ENCODE results near the gene HS3ST4. TPM values are rescaled to one million over a fixed set of nuclear protein-coding genes. Genes with fewer than 3 reads are reported as not detected.

The HS3ST4 gene
- total RNA-seq, 2 donors from 2014 or later = not detected

DNA sequence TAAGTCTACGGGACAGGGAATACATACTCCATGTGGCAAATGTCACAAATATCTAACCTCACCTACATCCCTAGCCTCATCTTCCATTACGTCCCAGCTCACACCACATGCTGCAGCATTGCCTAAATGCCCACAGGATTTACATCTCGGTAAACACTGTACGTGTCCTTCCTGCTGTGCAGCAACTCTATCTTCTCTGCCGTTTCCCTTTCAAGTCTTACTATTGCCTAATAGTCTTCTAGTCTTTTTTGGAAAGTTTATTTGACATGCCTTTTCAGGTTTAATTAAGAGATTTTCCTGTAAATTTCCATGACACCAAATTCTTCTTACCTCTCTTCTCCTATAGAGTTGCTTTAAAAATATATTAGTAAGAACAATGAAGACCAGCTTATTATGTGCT, 120.5 kb downstream of the HS3ST4 start:
- no peak for DNase-seq
- no peak for ATAC-seq (replicated peaks in 1 of 2)
- Mint-ChIP-seq H3K36me3 (ENCODE audit: insufficient read depth in 2 of 2) (no peaks in the 10 kb centered on the region), H3K27ac (no peak overlapping the region), H3K27me3 (ENCODE audit: low read depth) (peaks cover 11% of the 10 kb centered on the region), H3K4me3 (no peak overlapping the region), H3K9me3 (no peaks in the 10 kb centered on the region), H3K4me1 (ENCODE audit: low read depth) (no peaks in the 10 kb centered on the region)

DNA sequence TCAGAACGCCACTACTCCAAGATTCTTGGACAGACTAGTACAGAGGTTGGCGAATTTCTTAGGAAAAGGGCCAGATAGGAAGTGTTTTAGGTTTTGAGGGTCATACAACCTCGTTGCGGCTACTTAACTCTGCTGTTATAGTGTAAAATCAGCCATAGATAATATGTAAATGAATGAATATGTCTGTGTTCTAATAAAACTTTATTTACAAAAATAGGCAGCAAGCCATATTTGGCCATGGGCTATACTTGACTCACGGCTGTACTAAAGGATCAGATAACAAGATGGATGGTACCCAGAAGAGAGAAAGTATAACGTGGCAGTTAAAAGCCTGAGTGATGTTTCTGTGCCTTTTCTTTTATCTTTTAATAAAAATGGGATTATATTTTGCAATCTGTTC, 125.5 kb downstream of the HS3ST4 start:
- Mint-ChIP-seq H3K4me1 (ENCODE audit: low read depth) (no peaks in the 10 kb centered on the region), H3K9me3 (no peaks in the 10 kb centered on the region), H3K4me3 (no peak overlapping the region), H3K36me3 (ENCODE audit: insufficient read depth in 2 of 2) (no peaks in the 10 kb centered on the region), H3K27me3 (ENCODE audit: low read depth) (peaks cover 7% of the 10 kb centered on the region), H3K27ac (no peak overlapping the region)
- no peak for ATAC-seq (replicated peaks in 1 of 2)
- no peak for DNase-seq

DNA sequence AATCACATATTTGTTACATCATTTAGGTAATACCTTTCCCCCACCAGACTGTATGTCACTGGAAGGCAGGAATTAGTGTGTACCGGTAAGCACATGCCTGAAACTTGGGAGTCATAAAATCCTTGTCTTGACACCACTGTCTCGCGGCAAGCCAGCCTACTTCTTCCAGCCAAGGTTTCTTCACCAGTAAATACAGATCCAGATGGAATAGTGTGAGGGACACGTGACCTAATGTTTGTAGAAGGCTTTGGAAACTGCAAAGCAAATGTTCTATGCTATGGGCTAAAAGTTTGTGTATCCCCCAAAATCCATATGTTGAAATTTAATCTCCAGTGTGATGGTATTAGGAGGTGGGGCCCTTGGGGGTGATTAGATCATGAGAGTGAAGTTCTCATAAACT, 126.1 kb downstream of the HS3ST4 start:
- Mint-ChIP-seq H3K36me3 (ENCODE audit: insufficient read depth in 2 of 2) (no peaks in the 10 kb centered on the region), H3K27ac (no peak overlapping the region), H3K4me1 (ENCODE audit: low read depth) (no peaks in the 10 kb centered on the region), H3K27me3 (ENCODE audit: low read depth) (peaks cover under 1% of the 10 kb centered on the region), H3K9me3 (no peaks in the 10 kb centered on the region), H3K4me3 (no peak overlapping the region)
- DNase-seq (no peak), ATAC-seq (replicated peaks in 1 of 2) (no peak)

DNA sequence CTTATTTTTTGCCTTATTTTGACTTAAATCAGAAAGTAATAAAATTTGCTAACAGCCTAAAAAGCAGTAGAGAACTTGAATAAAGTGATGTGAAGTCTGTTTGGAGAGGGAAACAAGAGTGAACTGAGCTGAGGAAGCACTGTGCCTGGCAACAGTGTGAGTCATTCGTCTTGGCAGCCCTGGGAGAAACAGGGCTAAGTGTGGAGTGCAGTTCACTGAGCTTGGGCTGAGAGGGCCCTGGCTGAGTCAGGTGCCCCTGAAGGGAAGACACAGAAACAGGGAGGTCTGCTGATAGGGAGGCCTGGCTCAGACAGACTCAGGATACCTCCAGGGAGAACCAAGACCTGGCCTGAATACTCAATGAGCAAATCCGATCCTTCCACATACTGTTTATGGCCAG, 132.1 kb downstream of the HS3ST4 start:
- no peaks in the 10 kb centered on the region for H3K36me3 Mint-ChIP-seq (ENCODE audit: insufficient read depth in 2 of 2)
- no peaks in the 10 kb centered on the region for H3K4me1 Mint-ChIP-seq (ENCODE audit: low read depth)
- H3K9me3 Mint-ChIP-seq = no peaks in the 10 kb centered on the region
- DNase-seq (no peak), ATAC-seq (replicated peaks in 1 of 2) (no peak)
- H3K4me3 Mint-ChIP-seq = no peak overlapping the region
- H3K27me3 Mint-ChIP-seq (ENCODE audit: low read depth) = peaks cover 15% of the 10 kb centered on the region
- H3K27ac Mint-ChIP-seq = no peak overlapping the region

DNA sequence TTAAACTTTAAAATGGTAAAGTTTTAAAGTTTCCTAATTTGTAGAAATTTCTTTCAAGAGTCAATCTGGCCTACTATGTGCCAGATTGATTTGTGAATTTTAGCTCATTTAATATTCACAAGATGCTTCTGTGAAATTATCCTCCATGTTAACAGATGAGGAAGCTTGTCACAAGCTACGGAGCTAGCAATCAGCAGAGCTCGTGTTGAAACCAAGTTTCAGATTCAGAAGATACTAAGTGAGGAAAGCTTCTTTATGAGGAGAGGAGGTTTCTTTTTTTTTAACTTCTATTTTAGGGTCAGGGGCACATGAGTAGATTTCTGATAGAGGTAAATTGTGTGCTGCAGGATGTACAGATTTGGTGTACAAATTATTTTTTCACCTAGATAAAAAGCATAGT, 135.9 kb downstream of the HS3ST4 start:
- H3K4me1 Mint-ChIP-seq (ENCODE audit: low read depth) = no peaks in the 10 kb centered on the region
- peaks cover 28% of the 10 kb centered on the region for H3K27me3 Mint-ChIP-seq (ENCODE audit: low read depth)
- ATAC-seq (replicated peaks in 1 of 2) (no peak), DNase-seq (no peak)
- no peak overlapping the region for H3K27ac Mint-ChIP-seq
- no peaks in the 10 kb centered on the region for H3K9me3 Mint-ChIP-seq
- no peaks in the 10 kb centered on the region for H3K36me3 Mint-ChIP-seq (ENCODE audit: insufficient read depth in 2 of 2)
- no peak overlapping the region for H3K4me3 Mint-ChIP-seq

DNA sequence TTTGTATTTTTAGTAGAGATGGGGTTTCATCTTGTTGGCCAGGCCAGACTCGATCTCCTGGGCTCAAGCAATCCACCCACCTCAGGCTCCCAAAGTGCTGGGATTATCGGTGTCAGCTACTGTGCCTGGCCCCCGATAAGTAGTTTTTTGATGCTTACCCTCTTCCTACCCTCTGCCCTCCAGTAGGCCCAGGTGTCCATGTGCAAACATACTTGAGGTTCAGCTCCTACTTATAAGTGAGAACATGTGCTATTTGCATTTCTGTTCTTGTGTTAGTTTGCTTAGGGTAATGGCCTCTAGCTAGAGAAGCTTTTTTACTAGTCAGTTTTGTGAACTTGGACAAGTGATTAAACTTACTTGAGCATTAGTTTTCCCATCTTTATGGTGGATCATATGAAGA, 136.8 kb downstream of the HS3ST4 start:
- no peaks in the 10 kb centered on the region for H3K4me1 Mint-ChIP-seq (ENCODE audit: low read depth)

DNA sequence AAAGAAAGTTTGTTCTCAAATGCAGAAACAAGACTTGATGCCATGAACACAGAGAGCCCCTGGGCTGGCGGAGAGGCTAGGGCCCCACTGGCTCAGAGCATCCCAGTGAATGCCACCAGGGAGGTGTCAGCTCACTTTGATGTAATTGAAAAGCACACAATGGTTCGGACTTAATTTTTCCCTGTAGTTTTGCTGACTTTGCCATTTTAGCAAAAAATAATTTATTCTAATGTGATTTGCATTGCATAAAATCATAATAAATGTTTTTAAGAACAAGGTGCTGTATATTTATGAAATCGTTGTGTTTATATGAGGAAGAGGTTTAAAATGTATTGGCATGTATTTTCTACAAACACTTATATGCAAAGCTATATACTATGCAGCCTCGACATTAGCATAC, 140.5 kb downstream of the HS3ST4 start:
- peaks cover 9% of the 10 kb centered on the region for H3K4me1 Mint-ChIP-seq (ENCODE audit: low read depth)

More for the DNA sequence above, 136.8 kb downstream of the HS3ST4 start:
- Mint-ChIP-seq H3K36me3 (ENCODE audit: insufficient read depth in 2 of 2) (no peaks in the 10 kb centered on the region), H3K27me3 (ENCODE audit: low read depth) (peaks cover 28% of the 10 kb centered on the region), H3K27ac (no peak overlapping the region), H3K4me3 (no peak overlapping the region), H3K9me3 (no peaks in the 10 kb centered on the region)
- ATAC-seq (replicated peaks in 1 of 2) (no peak), DNase-seq (no peak)

DNA sequence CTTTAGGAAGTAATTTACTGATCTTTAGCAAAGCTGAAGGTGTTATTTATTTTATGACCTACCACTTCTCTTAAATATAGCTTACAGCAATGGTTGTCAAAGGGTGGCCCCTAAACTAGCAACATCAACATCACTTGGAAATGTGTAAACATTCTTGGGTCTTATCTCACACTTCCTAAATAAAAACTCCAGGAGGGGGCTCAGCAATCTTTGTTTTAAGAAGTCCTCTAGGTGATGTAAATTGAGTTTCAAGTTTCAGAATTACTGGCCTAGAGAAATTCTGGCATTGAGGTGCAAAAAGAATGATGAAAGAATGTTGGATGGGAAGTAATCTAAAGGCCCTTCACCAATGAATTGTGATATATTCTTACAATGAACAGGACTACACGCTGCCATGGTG, 142.3 kb downstream of the HS3ST4 start:
- Mint-ChIP-seq H3K9me3 (no peaks in the 10 kb centered on the region), H3K36me3 (ENCODE audit: insufficient read depth in 2 of 2) (no peaks in the 10 kb centered on the region), H3K27me3 (ENCODE audit: low read depth) (peaks cover 35% of the 10 kb centered on the region), H3K4me1 (ENCODE audit: low read depth) (peaks cover 15% of the 10 kb centered on the region), H3K27ac (peak overlapping the region; percentile 74), H3K4me3 (peak overlapping the region in 1 of 2 donors; percentile 44)
- ATAC-seq (replicated peaks in 1 of 2) = peak; percentile 32 to 33
- no peak for DNase-seq

More for the DNA sequence above, 140.5 kb downstream of the HS3ST4 start:
- Mint-ChIP-seq H3K9me3 (no peaks in the 10 kb centered on the region), H3K4me3 (no peak overlapping the region), H3K36me3 (ENCODE audit: insufficient read depth in 2 of 2) (no peaks in the 10 kb centered on the region), H3K27ac (no peak overlapping the region), H3K27me3 (ENCODE audit: low read depth) (peaks cover 35% of the 10 kb centered on the region)
- DNase-seq (no peak), ATAC-seq (replicated peaks in 1 of 2) (no peak)

DNA sequence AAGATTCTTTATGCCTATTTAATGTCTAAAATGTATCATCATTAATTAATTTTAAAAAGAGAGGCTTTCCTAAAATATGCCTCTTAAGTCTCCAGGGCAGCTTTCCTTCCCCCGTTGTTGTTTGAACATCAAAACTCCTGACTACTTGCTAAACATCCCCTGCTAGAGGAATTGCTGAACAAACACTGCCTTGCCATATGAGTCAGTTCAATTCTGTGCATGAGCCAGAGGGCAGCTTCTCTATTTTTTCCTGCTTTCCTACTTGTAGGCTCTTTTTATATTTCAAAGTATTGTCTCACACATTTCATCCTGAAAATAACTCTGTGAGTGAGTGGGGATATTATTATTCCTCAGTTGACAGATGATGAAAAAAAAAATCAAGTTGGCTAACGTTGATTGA, 143.4 kb downstream of the HS3ST4 start:
- DNase-seq (no peak), ATAC-seq (replicated peaks in 1 of 2) (no peak)
- Mint-ChIP-seq H3K4me1 (ENCODE audit: low read depth) (peaks cover 15% of the 10 kb centered on the region), H3K36me3 (ENCODE audit: insufficient read depth in 2 of 2) (no peaks in the 10 kb centered on the region), H3K4me3 (no peak overlapping the region), H3K27ac (no peak overlapping the region), H3K27me3 (ENCODE audit: low read depth) (peaks cover 35% of the 10 kb centered on the region), H3K9me3 (no peaks in the 10 kb centered on the region)

DNA sequence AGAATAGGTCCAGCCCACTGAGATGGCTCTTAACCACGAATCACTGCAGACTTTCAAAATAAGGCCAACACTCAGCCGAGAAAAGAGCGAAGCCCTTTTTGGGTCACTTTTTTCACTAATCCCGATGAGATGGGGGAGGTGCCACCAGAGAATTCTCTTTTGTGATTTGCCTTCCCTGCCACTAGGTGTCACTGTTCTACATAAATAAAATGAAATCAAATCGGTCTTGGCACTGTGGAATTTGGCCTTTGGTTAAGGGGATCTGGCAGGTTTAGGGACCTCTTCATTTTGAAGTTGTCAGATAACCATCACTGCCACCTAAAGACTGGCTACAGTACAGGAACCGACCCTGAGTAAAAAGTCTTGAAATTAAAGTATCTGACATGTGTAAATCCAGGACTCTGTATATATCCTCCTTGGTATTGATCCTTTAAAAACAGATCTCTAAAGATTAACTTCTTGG, 147.0 kb downstream of the HS3ST4 start:
- Mint-ChIP-seq H3K27ac (no peak overlapping the region), H3K9me3 (no peaks in the 10 kb centered on the region), H3K4me3 (peak overlapping the region in 1 of 2 donors; percentile 39), H3K36me3 (ENCODE audit: insufficient read depth in 2 of 2) (no peaks in the 10 kb centered on the region), H3K4me1 (ENCODE audit: low read depth) (peaks cover 15% of the 10 kb centered on the region), H3K27me3 (ENCODE audit: low read depth) (peaks cover 24% of the 10 kb centered on the region)
- DNase-seq (peak; percentile 2 to 41), ATAC-seq (replicated peaks in 1 of 2) (peak; percentile 31 to 41)

DNA sequence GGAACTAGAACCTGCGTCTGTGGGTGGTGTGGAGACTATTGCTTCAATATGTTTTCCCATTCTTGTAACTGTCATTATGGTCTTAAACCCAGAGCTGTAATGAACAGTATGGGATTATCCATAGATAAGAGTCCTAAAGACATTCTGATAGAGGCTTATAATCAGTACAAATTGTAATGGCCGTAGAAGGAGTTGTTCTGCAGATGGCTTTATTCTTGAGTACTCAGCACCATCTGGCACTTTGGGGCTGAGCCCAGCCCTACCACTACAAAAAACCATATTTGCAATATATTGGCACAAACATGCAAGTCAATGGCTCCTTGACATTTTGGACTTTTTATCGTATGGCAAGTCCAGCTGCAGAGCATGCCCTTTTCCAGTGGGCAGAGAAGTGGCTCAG, 150.0 kb downstream of the HS3ST4 start:
- Mint-ChIP-seq H3K9me3 (no peaks in the 10 kb centered on the region), H3K27me3 (ENCODE audit: low read depth) (peaks cover 16% of the 10 kb centered on the region), H3K36me3 (ENCODE audit: insufficient read depth in 2 of 2) (no peaks in the 10 kb centered on the region), H3K4me1 (ENCODE audit: low read depth) (peaks cover 5% of the 10 kb centered on the region), H3K27ac (no peak overlapping the region), H3K4me3 (no peak overlapping the region)
- no peak for ATAC-seq (replicated peaks in 1 of 2)
- no peak for DNase-seq

DNA sequence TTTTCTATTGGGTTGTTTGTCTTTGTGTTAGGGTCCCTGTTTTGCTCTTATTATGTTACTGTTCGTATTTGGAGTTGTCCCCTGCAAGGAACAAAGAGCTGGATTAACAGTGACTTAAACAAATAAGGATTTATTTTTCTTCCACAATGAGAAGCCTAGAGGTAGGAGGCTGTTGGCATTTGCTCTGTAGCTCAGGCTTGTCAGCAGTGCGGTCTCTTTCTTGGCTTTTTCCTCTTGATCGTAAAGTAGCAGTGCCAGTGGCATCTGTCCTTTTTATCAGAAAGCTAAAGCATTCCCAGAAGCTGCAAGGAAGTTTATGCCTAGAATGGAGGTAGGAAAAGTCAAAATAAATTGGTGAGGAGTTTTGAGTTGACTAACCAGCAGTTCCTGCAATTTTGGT, 154.1 kb downstream of the HS3ST4 start:
- Mint-ChIP-seq H3K4me1 (ENCODE audit: low read depth) (no peaks in the 10 kb centered on the region), H3K9me3 (no peaks in the 10 kb centered on the region), H3K36me3 (ENCODE audit: insufficient read depth in 2 of 2) (no peaks in the 10 kb centered on the region), H3K4me3 (no peak overlapping the region), H3K27ac (no peak overlapping the region), H3K27me3 (ENCODE audit: low read depth) (peaks cover 15% of the 10 kb centered on the region)
- DNase-seq = no peak
- no peak for ATAC-seq (replicated peaks in 1 of 2)

DNA sequence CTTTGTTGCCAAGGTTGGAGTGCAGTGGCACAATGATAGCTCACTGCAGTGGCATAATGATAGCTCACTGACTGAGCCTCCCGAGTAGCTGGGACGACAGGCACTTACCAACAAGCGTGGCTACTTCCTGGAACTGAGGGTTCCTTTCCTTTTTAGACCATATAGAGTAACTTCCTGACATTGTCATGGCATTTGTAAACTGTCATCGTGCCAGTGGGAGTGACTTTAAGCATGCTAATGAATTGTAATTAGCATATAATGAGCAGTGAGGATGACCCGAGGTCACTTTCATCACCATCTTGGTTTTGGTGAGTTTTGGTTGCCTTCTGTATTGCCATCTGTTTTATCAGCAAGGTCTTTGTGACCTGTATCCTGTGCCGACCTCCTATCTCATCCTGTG, 162.4 kb downstream of the HS3ST4 start:
- Mint-ChIP-seq H3K4me1 (ENCODE audit: low read depth) (no peaks in the 10 kb centered on the region), H3K9me3 (no peaks in the 10 kb centered on the region), H3K27ac (no peak overlapping the region), H3K36me3 (ENCODE audit: insufficient read depth in 2 of 2) (no peaks in the 10 kb centered on the region), H3K4me3 (no peak overlapping the region), H3K27me3 (ENCODE audit: low read depth) (peaks cover 57% of the 10 kb centered on the region)
- DNase-seq (no peak), ATAC-seq (replicated peaks in 1 of 2) (no peak)

DNA sequence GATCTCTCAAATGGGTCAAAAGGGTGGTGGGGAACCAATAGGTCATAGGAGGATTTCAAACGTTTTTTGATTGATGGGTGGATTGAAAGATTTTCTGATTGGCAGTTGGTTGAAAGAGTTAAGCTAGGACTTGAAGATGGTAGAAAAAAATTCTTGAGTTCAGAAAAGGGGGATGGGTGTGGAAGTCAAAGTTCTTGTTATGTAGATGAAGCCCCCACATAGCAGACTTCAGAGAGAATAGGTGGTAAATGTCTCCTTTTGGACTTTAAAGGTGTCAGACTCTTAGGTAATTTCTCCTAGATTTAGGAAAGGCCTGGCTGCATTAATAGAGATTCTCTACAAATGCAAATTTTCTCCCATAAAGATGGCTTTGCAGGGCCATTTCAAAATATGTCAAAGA, 163.3 kb downstream of the HS3ST4 start:
- Mint-ChIP-seq H3K27me3 (ENCODE audit: low read depth) (peaks cover 49% of the 10 kb centered on the region), H3K27ac (no peak overlapping the region), H3K36me3 (ENCODE audit: insufficient read depth in 2 of 2) (no peaks in the 10 kb centered on the region), H3K4me1 (ENCODE audit: low read depth) (no peaks in the 10 kb centered on the region), H3K4me3 (no peak overlapping the region), H3K9me3 (no peaks in the 10 kb centered on the region)
- DNase-seq (no peak), ATAC-seq (replicated peaks in 1 of 2) (no peak)
